GM19467 (cell line): Measurements from ENCODE around the gene NRXN3.

Source experiments
- ATAC-seq: cut with Tn5 transposase; IDR thresholded peaks from one replicate; pipeline ENCODE4 v1.9.1; 2021; ENCODE audit warnings: mild to moderate bottlenecking, moderate library complexity; ENCODE audit not compliant: unreplicated experiment

The NRXN3 gene

DNA sequence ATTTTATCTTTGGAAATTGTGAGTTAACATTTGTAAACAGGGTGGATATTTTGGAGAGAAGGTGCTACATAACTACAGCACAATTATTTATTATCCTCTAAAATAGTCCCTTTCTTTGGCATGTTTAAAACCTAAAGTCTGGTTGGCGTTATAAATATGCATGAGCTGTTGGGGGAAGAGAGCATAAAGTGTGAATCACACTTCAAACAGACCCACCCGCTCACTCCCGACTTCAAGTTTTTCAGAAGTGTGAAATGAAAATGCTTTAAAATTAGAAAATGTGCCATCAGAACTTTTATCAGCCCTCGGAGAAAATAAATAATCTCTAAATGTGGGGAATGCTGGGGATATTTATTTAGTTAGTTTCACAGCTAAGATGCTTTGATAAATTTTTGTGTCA is 1006.9 kb downstream of the NRXN3 start:
- ATAC-seq, result no peak

DNA sequence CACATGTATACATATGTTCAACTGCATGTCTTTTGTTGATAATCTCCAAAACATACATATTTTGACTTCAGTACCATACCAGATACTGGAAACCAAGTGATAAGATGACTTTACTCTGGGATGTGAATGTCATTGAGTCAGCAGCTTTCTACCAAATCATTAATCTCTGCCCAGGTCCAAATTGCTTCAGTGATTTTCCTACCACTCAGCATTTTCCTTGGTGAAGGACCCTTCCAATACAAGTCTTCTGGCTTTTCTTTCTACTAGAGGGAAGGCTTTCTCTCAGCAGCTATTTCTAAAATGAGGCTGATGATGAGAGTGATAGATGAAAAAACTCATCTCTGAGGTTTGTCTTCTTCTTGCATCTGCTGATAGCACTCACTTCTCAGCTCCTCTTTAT is 1008.5 kb downstream of the NRXN3 start:
- ATAC-seq, result no peak

DNA sequence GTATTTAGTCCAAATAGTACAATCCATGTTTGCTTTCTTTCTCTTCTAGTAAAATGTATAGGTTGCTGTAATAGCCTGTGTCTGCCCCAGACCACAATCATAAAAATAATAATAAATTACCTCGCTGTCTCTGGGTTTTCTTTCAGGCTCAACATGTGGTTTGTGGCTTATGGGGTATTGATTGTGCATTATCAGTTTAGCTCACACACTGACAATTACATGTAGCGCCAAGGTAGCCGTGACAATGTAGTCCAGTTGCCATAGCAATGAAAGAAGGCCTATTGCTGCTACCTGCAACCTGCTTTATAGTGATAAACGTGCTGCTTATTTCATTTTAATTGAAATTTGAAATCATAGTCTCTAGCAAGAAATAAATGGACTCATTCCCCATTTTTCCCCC is 1009.8 kb downstream of the NRXN3 start:
- ATAC-seq, result no peak

DNA sequence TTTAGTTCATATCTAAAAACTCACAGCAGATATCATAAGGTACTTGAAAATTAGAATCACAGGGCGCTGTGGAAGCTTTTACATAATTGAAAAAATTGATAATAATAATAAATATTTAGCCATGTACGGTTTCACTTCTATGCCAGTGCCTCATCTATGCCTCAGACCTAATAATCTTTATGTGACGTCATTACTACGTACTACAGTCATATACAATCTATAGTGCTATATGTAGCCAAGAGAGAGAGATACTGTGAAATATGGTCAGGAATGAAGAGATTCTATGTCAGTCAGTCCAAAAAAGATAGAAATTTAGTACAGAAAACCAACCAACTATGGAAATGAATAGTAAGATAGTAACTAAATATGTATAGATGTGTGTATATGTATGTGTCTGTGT is 1010.5 kb downstream of the NRXN3 start:
- no peak for ATAC-seq

DNA sequence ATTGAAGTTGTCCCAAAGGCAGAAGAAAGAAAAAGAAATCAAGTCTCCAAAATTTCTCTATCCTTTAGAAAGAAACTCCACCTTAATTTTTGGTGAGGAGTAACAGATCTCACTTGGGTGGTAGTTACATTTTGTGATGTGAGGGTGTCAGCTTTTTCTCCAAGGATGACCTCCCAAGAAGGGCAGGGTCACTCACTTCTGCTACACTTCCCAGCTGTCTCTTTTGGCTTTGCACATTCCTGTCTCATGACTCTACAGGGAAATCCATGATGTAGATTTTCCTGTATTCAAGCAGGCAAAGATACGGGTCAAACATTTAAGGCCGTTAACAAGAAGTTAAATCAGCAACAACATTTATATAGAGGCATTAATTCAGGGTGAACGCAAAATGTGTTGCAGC is 1016.4 kb downstream of the NRXN3 start:
- no peak for ATAC-seq

DNA sequence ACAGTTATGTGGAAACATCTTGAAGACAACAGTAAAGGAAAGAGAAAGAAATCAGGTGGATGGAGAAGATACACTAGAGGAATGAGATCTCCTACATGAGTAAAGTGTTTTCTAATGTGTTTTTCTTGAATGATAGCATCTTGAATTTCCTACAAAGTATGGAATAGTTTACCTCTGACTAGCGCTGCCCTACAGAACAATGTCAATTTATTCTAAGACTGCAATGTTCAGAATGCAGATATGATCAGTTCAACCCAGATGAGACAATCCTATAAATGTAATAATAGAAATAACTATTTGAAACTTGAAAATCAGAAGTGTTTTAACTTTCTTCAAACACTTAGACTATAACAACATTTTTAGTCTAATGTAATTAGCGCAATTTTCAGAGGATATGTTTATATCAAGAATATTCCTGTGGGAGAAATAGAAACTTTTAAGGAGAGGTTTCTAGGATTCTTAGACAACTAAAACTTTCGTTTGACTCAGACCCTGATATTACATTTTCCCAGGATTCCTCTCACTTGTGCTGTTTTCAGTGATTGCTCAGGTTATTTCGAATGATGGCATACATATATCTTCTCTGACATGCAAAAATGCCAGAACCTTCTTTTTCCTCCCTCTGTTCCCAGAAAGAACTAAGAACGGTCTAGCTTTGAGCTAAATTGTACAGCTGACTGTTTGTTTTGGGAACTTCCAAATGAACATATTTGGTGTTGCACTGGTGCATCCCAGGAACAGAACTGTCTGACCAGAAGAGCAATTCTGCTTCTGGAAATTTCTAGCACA is 1023.7 kb downstream of the NRXN3 start:
- ATAC-seq, result no peak

DNA sequence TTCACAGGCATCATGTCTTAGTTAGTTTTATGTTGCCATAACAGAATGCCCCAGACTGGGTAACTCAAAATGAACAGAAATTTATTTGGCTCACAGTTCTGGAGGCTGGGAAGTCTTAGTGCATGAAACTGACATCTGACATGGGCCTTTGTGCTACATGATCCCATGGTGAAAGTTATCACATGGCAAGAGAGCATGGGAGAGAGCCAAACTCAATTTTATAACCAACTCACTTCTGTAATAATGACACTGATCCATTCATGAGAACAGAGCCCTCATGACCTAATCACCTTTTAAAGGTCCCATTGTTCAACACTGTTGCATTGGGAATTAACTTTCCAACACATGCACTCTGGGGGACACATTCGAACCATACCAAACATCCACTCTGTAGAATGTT is 1026.0 kb downstream of the NRXN3 start:
- no peak for ATAC-seq

DNA sequence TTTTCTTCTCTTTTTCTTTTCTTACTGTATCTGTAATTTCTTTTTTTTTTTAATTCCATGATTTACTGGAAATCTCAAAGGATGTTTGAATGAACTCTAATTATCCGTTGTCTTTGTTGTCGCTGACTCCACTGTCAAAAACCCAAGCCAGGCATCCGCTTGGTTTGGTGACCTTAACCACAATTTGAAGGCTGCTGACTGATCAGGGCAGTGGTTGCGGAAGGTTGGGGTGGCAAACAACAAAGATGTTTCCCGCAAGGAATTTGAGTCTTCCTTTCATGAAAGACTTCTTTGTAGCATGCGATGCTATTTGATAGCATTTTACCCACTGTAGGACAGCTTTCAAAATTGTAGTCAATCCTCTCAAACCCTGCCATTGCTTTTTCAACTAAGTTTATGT is 1027.3 kb downstream of the NRXN3 start:
- ATAC-seq, result no peak

DNA sequence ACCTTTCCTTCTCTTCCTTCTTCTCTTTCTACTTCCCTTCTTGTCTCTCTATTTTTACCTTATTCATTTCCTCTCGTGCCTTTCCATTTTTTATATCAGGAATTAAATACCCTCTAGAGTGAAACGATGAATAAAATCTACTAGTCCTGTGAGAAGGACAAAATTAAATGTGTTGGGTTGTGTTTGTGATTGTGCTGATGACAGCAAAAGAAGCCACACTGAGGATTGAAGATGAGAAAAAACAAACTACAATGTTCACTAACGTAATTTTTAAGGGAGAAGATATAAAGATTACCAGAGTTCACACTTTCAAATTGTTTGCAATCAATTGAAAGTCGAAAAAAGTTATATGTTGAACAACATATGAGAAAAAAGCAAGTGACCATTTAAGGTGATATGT is 1029.0 kb downstream of the NRXN3 start:
- ATAC-seq, result no peak

DNA sequence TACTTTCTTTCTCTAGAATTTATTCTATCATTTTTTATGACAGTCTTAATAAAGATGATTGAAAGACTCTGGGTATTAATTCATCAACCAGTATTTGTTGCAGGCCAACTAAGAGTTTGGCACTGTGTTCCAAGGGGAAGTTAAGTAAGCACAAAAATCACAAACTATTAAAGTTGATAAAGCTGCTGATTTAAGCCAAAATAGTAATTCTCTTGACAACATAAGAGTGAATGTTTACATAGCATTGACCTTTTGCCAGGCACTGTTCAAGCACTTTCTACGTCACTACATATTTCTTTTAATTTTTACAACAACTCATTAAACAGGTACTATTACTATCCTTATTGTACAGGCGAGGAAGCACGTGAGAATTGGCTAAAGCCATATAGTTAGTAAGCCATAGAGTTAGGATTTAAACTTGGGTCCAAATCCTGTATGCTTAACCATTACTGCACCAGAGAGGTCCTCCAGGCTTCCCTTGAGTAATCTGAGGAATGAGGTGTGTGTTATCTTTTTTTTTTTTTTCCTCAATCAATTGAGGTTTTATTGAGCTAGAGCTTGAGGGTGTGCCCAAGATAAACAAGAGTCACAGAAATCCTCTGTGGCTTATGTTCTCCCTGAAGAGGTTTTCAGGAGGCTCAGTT is 1031.5 kb downstream of the NRXN3 start:
- no peak for ATAC-seq

DNA sequence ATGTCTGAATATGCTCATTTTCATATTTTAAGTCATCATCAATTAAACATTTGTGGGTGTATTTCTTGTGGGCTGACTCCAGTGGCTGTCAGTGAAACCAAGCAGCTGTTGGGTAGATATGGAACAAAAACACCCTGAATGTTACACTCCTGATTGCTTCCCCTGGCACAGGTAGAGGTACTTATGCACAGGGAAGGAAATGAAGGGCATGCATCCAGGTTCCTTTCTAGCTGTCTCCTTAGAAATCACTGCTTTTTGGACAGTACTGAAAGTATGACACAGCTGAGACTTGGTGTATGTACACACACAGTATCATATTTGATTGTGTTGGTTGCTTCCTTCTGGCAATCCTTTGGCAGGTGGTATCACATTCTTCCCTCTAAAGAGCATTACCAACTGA is 1034.4 kb downstream of the NRXN3 start:
- no peak for ATAC-seq

DNA sequence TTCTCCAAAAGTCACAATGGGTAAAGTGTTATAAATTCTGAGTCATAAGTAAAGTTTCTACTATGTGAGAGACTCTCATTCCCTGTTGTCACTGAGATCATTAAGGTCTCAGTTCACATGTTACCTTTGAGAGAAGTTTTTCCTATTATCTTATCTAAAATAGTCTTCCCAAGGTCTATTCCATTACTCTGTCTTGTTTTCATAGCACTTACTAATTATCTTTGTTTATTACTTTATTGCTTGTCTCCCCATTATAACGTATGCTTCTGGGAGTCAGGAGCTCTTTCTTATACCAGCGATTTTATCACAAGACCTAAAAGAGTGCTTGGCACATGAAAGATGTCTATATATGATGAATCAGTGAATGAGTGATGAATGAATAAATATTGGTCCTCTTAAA is 1039.2 kb downstream of the NRXN3 start:
- ATAC-seq, result no peak

DNA sequence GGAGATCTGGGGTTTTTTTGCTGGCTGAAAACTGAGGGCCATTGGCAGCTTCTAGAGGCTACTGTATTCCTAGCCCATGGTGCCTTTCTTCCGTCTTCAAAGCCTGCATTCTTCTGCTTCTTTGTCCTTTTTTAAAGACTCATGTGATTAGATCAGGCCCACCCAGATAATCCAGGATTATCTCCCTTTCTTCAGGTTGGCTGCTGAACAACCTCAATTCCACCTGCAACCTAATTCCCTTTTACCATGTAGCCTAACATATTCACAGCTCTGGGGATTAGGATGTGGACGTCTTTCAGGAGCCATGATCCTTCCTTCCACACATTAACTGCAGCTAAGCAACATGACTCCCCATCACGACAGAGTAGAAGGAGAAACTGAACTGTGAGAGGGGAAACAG is 1055.6 kb downstream of the NRXN3 start:
- ATAC-seq, result no peak

DNA sequence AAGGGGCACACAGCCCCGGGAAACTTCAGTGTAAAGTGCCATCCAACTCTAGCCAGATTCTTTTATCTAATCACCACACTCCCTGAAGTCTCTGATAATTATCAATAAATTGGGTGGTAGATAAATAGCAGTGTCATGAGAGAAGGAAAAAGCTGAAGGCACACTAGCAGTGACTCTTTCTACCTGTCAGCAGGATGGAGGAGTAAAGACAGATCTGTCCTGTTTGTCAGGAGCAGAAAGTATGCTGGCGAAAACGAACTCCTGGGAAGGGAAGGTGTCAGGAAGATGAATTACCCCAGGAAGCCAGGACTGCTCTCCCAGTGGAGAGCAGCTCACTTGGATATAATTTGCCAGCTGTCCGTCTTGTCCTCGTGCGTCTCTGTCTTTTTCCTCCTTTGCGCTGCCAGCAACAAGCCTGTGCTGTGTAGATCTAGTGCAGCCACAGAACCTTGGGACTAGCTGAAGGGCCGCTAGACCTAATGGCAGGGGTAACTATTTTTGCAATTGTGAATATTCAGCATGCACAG is 1059.3 kb downstream of the NRXN3 start:
- ATAC-seq, result no peak

DNA sequence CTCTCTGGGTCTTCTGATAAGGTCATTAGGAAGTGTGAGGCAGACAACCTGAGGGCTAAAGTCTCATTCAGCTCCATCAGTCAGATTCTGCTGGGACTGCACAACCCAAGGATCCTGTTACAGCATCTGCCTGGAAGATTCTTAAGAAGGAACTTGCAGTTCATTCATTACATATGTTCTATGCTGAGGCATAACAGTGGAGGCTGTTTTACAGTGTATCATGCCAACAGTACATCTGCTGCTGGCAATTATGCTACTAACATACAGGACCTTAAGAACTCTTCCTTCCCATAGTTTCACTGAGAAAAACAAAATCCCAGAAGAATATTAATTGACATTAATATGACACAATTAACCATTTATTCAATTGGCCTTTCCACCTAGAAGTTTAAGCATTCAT is 1072.5 kb downstream of the NRXN3 start:
- no peak for ATAC-seq

DNA sequence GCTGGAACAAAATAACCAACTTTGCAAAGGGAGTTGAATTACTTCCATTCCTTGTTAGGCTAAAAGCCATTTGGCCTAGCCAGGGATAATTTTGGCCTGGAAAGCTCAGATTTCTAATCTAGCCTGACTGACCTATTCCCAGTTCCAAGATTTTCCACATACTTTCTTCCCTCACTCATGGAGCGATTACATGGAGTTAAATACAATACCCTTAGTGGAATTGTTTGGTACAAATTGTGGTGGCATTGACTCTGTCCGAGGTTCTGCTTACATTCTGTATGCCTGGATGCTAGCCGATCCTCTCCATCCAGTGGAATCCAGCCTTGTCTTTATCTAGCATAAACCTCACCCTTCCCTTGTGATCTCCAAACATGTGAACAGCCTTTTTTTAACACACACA is 1076.0 kb downstream of the NRXN3 start:
- no peak for ATAC-seq

DNA sequence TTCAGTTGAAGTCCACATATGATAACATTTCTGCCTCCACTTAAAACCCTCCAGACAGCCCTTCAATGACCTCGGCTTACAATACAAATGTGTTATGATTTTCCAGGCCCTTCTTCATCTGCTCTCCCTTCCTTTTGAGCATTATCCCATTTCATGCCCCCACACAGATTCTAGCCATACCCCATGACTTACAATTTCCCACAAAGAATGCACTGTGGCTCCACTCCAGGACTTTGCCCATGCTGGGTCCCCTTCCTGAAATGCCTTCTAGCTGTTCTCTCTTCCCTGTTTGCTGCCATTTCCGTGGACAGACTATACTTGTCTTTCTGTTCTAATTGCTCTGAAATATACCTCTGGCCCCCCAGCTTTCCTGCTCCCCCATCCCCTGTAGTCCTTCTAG is 1078.0 kb downstream of the NRXN3 start:
- ATAC-seq, result no peak

DNA sequence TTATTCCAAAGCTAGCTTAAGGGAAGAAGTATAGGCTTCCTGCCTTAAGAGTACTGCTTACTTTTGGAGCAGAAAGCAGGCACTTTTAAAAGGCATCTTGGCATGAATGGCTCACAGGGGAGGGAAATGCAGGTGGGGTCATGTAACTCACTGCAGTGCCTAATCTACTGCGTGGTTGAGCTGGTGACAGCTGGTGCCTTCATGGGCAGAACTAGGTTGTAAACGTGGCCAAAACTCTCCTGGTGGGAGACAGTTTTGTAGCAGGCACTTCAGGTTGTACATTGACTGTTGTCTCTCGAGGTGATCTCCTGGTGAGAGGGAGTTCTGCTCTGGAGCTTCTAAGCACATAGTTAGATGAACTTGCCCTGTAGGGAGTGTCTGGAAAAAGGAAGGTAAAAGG is 1078.6 kb downstream of the NRXN3 start:
- no peak for ATAC-seq

DNA sequence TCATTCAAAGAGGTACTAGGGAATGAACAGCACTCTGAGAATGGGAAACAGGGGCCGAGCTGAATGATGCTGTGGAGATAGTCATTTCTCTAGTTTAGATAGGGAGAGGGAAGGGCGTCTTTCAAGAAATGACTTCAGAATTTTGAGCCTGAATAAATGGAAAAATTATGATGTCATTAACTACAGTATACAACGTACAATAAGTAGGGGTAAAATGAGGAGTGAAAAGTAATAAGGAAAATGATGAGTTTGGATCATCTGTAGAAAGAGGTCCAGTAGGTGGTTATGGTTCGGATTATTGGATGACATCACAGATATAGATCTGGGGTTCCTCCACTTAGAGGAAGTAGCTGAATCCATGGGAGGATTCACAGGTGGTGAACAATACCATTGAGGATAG is 1081.1 kb downstream of the NRXN3 start:
- no peak for ATAC-seq

DNA sequence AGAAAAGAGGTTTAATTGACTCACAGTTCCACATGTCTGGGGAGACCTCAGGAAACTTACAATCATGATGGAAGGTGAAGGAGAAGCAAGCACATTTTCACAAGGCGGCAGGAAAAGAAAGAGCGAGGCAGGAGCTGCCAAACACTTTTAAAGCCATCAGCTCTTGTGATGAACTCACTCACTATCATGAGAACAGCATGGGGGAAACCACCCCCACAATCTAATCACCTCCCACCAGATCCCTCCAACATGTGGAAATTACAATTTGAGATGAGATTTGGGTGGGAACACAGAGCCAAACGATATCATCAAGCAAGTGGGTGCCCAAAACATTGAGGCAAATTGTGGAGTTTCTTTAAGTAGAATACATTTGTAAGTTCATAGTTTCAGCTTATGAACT is 1083.4 kb downstream of the NRXN3 start:
- no peak for ATAC-seq

DNA sequence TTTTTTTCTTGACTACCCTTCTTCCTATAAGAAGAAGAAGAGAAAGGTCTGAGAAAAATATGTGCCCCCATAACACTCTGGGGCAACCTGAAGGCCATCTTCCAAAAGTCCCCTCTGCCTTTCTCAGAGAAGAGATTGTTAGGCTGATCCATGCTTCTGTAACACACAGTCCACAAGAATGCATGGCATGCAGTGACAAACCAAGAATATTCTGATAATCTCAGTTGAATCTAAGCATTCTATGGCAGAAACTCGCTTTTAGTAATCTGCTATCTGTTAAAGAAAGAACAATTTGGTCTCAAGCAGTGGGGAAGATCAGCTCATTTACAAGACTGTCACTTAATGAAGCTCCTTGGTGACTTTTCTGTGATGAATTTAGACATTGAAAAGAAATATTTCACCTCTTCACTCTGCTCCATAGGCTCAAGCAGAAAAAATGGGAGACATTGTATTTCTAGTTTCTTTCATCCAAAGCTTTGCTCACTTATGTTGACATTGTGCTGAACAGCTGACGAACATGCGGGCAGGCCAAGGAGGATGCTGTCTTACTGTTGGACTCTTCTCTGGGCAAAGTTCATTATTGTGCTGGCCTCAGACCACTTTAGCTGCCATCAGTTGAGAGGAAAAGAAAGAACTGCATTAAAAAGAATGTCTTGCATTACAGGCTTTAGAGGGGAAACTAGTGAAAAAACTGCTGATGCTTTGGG is 1084.0 kb downstream of the NRXN3 start:
- no peak for ATAC-seq

DNA sequence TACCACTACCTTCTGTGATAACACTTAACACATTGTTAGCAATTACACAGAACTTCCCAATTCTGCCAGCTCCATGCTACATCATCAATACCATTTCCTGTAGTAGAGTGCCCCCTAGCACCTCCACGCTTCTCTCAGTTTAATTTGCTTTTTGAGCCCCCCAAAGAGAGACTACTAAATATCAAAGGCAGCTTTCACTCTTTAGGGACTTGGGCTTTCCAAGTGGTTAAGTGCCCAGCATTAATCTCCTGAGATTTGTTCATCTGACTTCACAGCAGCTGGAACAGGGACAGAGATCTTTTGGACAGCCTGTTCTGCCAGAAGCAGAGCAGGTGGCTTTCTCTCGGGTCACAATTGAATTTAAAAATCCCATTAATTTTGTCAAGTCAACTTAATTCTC is 1086.2 kb downstream of the NRXN3 start:
- ATAC-seq, result no peak
